ENCODE data around the gene CENPQ.

Gene CENPQ

DNA sequence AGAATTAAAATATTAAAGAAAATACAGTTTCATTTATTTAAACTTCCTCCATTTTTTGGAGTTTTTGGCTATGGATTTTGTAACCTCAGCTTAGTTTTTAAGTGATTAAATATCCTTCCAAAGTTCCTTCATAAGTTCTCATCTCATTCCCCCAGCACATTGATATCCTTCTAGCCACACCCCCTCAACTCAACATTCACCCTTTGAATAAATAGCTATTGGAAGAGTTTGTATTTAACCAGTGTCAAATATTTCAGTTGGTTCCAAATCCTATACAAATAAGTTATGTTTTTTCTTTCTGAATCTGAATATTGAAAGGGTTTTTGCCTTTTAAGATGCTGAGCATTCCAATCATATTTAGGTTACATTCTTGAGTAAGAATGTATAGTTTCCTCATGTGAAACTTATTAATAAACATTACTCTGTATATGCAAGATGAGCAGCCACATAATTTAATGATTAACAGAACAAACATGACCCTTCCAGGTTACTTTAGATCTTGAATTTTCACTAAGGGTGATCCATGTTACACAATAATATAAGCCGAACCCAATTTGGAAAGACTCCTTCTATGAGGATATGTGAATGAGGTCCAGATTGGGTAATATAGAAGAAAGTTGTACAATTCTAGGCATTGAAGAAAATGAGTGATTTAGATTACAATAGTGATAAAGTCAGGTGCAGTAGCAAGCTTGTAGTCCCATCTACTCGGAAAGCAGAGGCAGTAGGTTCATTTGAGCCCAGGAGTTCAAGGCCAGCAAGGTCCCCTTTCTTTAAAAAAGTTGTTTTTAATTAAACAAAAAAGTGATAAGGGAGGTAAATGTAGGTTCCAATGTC lies 50.2 kb downstream of the CENPQ start:
- Histone ChIP-seq H3K36me3 (ENCODE audit: control insufficient read depth, insufficient read depth, low read length) (no peaks in the 10 kb centered on the region), H3K4me3 (ENCODE audit: low read length) (no peak overlapping the region), H3K4me1 (ENCODE audit: control insufficient read depth, insufficient read depth, low read length) (no peaks in the 10 kb centered on the region), H3K9ac (ENCODE audit: low read length) (no peak overlapping the region), H3K9me3 (ENCODE audit: control insufficient read depth, low read length) (no peaks in the 10 kb centered on the region), H3K27me3 (ENCODE audit: control insufficient read depth, insufficient read depth, low read length) (no peaks in the 10 kb centered on the region)

DNA sequence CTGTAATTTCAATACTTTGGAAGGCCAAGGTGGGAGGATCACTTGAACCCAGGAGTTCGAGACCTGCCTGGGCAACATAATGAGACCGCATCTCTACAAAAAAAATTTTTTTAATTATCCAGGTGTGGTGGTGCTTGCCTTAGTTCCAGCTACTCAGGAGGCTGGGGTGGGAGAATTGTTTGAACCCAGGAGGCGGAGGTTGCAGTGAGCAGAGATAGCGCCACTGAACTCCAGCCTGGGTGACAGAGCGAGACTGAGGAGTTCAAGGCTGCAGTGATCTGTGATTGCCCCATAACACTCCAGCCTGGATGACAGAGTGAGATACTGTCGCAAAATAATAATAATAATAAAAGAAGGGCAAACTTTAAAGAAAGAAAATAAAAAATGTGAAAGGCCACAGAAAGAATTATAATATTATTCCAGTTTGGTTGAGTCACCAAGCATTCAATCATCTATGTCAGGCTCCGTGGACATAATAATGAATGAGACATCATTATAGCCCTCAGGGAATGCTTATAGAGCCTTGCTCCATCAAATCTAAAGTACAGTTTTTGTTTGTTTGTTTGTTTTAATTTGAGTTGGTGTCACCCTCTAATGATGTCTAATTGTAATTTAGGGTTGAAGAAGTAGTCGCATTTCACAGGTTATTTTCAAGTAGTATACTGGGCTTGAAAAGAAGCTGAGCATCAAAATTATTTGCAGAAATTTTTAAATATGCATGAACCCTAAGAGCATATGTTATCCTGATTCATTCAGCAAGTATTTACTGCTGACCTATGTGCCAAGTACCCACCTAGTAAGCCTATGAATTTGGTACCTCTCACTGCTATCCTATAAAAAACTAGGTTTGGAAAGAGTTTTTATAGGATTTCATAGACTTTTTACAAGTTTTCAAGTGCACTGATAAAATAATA lies 51.7 kb downstream of the CENPQ start:
- Histone ChIP-seq H3K4me3 (ENCODE audit: low read length) (no peak overlapping the region), H3K4me1 (ENCODE audit: control insufficient read depth, insufficient read depth, low read length) (no peaks in the 10 kb centered on the region), H3K27me3 (ENCODE audit: control insufficient read depth, insufficient read depth, low read length) (no peaks in the 10 kb centered on the region), H3K9ac (ENCODE audit: low read length) (no peak overlapping the region), H3K36me3 (ENCODE audit: control insufficient read depth, insufficient read depth, low read length) (no peaks in the 10 kb centered on the region), H3K9me3 (ENCODE audit: control insufficient read depth, low read length) (no peaks in the 10 kb centered on the region)

DNA sequence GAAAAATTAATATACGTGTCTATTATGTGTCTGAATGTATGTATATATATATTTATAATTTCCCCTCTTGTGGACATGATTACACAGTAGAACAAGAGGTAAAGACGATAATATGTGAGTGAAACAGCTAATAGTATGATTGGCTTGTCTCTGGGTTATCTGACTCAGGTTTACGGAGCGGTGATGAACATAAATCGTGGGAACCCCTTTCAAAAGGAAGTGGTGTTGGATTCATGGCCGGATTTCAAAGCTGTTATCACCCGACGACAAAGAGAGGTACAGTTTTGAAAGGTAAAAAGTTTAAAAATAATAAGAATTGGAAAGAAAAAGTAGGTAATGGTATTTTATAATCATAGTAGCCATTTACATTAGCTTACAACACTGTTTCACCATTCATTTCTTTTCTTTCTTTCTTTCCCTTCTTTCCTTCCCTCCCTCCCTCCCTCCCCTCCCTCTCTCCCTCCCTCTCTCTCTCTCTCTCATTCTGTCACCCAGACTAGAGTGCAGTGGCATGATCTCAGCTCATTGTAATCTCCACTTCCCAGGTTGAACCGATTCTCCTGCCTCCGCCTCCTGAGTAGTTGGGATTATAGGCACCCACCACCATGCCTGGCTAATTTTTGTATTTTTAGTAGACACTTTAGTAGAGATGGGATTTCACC lies 52.4 kb downstream of the CENPQ start:
- no peaks in the 10 kb centered on the region for H3K27me3 ChIP-seq (ENCODE audit: control insufficient read depth, insufficient read depth, low read length)
- H3K4me3 ChIP-seq (ENCODE audit: low read length), result no peak overlapping the region
- H3K9ac ChIP-seq (ENCODE audit: low read length), result no peak overlapping the region
- H3K36me3 ChIP-seq (ENCODE audit: control insufficient read depth, insufficient read depth, low read length), result no peaks in the 10 kb centered on the region
- H3K4me1 ChIP-seq (ENCODE audit: control insufficient read depth, insufficient read depth, low read length), result no peaks in the 10 kb centered on the region
- H3K9me3 ChIP-seq (ENCODE audit: control insufficient read depth, low read length), result no peaks in the 10 kb centered on the region

- Histone ChIP-seq H3K9ac (ENCODE audit: low read length) (no peak overlapping the region), H3K9me3 (ENCODE audit: control insufficient read depth, low read length) (no peaks in the 10 kb centered on the region), H3K4me1 (ENCODE audit: control insufficient read depth, insufficient read depth, low read length) (no peaks in the 10 kb centered on the region), H3K27me3 (ENCODE audit: control insufficient read depth, insufficient read depth, low read length) (no peaks in the 10 kb centered on the region), H3K4me3 (ENCODE audit: low read length) (no peak overlapping the region), H3K36me3 (ENCODE audit: control insufficient read depth, insufficient read depth, low read length) (no peaks in the 10 kb centered on the region)
These were observed 53.0 kb downstream of the CENPQ start for GRCh38 chr6:49516147-49516505.

DNA sequence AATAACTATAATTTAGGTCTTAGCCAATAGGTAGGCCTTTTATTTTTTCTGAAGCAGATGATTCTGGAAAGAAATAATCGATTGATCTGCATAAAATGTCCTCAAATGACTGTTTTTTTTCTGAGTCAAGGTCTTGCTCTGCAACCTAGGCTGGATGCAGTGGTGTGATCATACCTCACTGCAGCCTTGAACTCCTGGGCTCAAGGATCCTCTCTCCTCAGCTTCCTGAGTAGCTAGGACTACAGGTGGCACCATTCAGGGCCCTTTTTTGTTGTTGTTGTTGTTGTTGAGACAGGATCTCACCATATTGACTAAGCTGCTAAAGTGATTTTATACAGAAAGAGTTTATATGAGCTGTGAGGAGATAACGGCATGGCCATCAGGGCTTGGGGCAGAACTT lies 54.7 kb downstream of the CENPQ start:
- Histone ChIP-seq H3K4me1 (ENCODE audit: control insufficient read depth, insufficient read depth, low read length) (peaks cover 4% of the 10 kb centered on the region), H3K9me3 (ENCODE audit: control insufficient read depth, low read length) (no peaks in the 10 kb centered on the region), H3K27me3 (ENCODE audit: control insufficient read depth, insufficient read depth, low read length) (no peaks in the 10 kb centered on the region), H3K4me3 (ENCODE audit: low read length) (no peak overlapping the region), H3K9ac (ENCODE audit: low read length) (no peak overlapping the region), H3K36me3 (ENCODE audit: control insufficient read depth, insufficient read depth, low read length) (no peaks in the 10 kb centered on the region)

GRCh38 chr6:49519660-49520059 lies 56.5 kb downstream of the CENPQ start:
- Histone ChIP-seq H3K4me1 (ENCODE audit: control insufficient read depth, insufficient read depth, low read length) (peaks cover 17% of the 10 kb centered on the region), H3K4me3 (ENCODE audit: low read length) (no peak overlapping the region), H3K9ac (ENCODE audit: low read length) (no peak overlapping the region), H3K9me3 (ENCODE audit: control insufficient read depth, low read length) (no peaks in the 10 kb centered on the region), H3K27me3 (ENCODE audit: control insufficient read depth, insufficient read depth, low read length) (no peaks in the 10 kb centered on the region), H3K36me3 (ENCODE audit: control insufficient read depth, insufficient read depth, low read length) (no peaks in the 10 kb centered on the region)

DNA sequence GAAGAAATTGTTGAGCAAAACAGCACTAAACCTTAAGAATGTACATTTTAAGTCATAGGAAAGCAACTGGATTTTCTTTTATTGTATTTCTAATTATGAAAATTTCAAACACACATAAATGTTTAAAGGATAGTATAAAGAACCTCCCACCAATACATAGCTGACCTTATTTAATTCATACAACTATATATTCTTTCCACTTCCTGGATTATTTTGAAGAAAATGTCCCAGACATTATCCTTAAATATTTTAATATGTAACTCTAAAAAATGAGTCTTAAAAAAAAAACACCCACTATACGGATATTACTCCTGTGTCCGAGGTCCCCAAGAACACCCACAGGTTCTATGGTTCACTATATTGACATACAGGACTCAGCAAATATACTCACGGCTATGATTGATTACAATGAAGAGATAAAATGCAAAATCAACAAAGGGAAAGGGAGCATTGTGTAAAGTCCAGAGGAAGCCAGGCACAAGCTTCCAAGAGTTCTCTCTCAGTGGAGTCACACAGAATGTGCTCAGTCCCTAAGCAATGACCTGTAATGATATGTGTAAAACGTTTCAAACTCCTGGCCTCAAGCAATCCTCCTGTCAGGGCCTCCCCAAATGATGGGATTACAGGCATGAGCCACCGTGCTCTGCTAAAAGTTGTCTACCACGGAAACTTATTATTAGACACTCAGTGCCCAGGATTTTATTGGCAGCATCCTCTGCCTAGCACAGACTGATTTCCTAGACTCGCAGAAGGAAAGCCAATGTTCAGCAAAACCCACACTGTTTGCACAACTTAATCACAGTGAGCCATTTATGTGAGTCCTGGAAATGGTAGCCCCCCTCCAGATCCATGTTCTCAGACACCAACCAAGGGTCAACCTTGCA lies 59.8 kb downstream of the CENPQ start:
- no peak overlapping the region for H3K9ac ChIP-seq (ENCODE audit: low read length)
- no peaks in the 10 kb centered on the region for H3K36me3 ChIP-seq (ENCODE audit: control insufficient read depth, insufficient read depth, low read length)
- H3K4me1 ChIP-seq (ENCODE audit: control insufficient read depth, insufficient read depth, low read length), result peaks cover 17% of the 10 kb centered on the region
- H3K9me3 ChIP-seq (ENCODE audit: control insufficient read depth, low read length), result no peaks in the 10 kb centered on the region
- no peak overlapping the region for H3K4me3 ChIP-seq (ENCODE audit: low read length)
- H3K27me3 ChIP-seq (ENCODE audit: control insufficient read depth, insufficient read depth, low read length), result no peaks in the 10 kb centered on the region

DNA sequence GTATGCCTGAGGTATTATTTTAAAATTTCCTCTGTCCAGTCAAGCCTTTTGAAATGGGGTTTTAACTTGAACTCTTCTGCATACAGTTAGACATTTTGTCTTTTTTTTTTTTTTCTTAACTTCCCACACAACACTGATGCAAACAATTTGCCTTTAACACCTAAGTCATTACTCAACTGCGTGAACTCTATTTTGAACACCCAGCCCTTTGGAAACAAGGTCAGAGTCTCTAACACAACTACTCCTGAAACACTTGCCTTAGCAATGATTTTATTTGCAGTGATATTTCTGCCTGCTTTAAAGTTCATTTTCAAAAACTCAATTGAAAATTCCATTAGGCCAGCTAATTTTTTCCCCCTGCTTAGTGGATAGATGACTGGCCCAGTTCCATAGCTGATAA lies 60.7 kb downstream of the CENPQ start:
- no peak overlapping the region for H3K9ac ChIP-seq (ENCODE audit: low read length)
- H3K9me3 ChIP-seq (ENCODE audit: control insufficient read depth, low read length), result no peaks in the 10 kb centered on the region
- peaks cover 17% of the 10 kb centered on the region for H3K4me1 ChIP-seq (ENCODE audit: control insufficient read depth, insufficient read depth, low read length)
- no peak overlapping the region for H3K4me3 ChIP-seq (ENCODE audit: low read length)
- no peaks in the 10 kb centered on the region for H3K36me3 ChIP-seq (ENCODE audit: control insufficient read depth, insufficient read depth, low read length)
- H3K27me3 ChIP-seq (ENCODE audit: control insufficient read depth, insufficient read depth, low read length), result no peaks in the 10 kb centered on the region

DNA sequence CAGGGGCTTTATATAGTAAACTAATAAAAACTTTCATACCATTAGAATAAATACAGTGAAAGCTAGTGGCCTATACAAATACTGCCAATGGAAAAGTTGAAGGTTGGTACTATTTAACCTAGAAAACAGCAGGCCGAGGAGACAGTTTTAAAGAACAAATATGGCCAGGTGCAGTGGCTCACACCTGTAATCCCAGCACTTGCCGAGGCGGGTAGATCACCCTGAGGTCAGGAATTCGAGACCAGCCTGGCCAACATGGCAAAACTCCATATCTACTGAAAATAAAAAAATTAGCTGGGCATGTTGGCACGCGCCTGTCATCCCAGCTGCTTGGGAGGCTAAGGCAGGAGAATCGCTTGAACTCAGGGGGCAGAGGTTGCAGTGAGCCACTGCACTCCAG lies 61.4 kb downstream of the CENPQ start:
- Histone ChIP-seq H3K4me1 (ENCODE audit: control insufficient read depth, insufficient read depth, low read length) (peaks cover 17% of the 10 kb centered on the region), H3K4me3 (ENCODE audit: low read length) (no peak overlapping the region), H3K27me3 (ENCODE audit: control insufficient read depth, insufficient read depth, low read length) (no peaks in the 10 kb centered on the region), H3K9me3 (ENCODE audit: control insufficient read depth, low read length) (no peaks in the 10 kb centered on the region), H3K36me3 (ENCODE audit: control insufficient read depth, insufficient read depth, low read length) (no peaks in the 10 kb centered on the region), H3K9ac (ENCODE audit: low read length) (no peak overlapping the region)

DNA sequence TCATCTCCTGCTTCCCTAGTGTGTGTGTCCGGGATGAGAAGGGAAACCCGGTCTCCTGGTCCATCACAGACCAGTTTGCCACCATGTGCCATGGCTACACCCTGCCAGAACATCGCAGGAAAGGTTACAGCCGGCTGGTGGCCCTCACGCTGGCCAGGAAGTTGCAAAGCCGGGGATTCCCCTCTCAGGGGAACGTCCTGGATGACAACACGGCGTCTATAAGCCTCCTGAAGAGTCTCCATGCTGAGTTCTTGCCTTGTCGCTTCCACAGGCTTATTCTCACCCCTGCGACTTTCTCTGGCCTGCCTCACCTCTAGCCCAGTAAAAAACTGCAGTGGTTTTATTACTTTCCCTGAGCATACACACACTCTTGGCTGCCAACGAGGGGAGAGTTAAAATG lies 63.4 kb downstream of the CENPQ start:
- H3K4me1 ChIP-seq (ENCODE audit: control insufficient read depth, insufficient read depth, low read length), result peaks cover 16% of the 10 kb centered on the region
- no peak overlapping the region for H3K4me3 ChIP-seq (ENCODE audit: low read length)
- H3K27me3 ChIP-seq (ENCODE audit: control insufficient read depth, insufficient read depth, low read length), result no peaks in the 10 kb centered on the region
- no peak overlapping the region for H3K9ac ChIP-seq (ENCODE audit: low read length)
- no peaks in the 10 kb centered on the region for H3K9me3 ChIP-seq (ENCODE audit: control insufficient read depth, low read length)
- H3K36me3 ChIP-seq (ENCODE audit: control insufficient read depth, insufficient read depth, low read length), result no peaks in the 10 kb centered on the region

DNA sequence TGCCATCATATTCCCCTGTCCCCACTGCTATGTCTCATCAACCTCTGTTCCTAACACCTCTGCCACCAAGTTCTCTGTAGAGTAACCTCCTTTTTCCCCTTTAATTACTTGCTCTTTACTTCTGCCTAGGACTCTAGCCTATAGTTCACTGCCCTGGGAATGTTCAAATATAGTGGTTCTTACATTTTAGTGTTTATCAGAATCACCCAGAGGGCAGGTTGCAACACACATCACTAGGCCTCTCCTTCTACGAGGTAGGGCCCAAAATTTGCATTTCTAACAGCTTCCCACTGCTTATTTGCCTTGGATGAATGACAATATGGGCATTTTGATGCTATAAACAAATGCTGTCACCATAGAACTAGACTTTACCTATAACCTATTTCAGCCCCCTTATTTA lies 64.2 kb downstream of the CENPQ start:
- no peak overlapping the region for H3K9ac ChIP-seq (ENCODE audit: low read length)
- no peak overlapping the region for H3K4me3 ChIP-seq (ENCODE audit: low read length)
- H3K27me3 ChIP-seq (ENCODE audit: control insufficient read depth, insufficient read depth, low read length), result no peaks in the 10 kb centered on the region
- H3K4me1 ChIP-seq (ENCODE audit: control insufficient read depth, insufficient read depth, low read length), result peaks cover 13% of the 10 kb centered on the region
- H3K9me3 ChIP-seq (ENCODE audit: control insufficient read depth, low read length), result no peaks in the 10 kb centered on the region
- no peaks in the 10 kb centered on the region for H3K36me3 ChIP-seq (ENCODE audit: control insufficient read depth, insufficient read depth, low read length)
